Measurements from ENCODE around the gene GDF10.

GDF10 gene

GRCh38 chr10:47283848-47284247 lies 16.1 kb upstream of the GDF10 start:
- Histone ChIP-seq H3F3A (ENCODE audit: insufficient read depth, low read length) (no peaks in the 10 kb centered on the region), H3K79me2 (ENCODE audit: low read length) (no peaks in the 10 kb centered on the region), H3K27ac (ENCODE audit: low read length) (no peak overlapping the region), H2AFZ (ENCODE audit: low read length) (no peak overlapping the region), H3K4me1 (ENCODE audit: low read length) (no peaks in the 10 kb centered on the region), H3K9ac (ENCODE audit: low read length) (no peak overlapping the region), H3K4me2 (ENCODE audit: low read depth, low read length) (no peak overlapping the region), H3K36me3 (replicated peaks; ENCODE audit: insufficient read depth, low read length) (no peaks in the 10 kb centered on the region), H3K9me3 (replicated peaks; ENCODE audit: insufficient read depth, low read length) (no peaks in the 10 kb centered on the region), H3K27me3 (replicated peaks; ENCODE audit: insufficient read depth, low read length) (no peaks in the 10 kb centered on the region), H3K4me3 (ENCODE audit: low read length) (no peak overlapping the region), H4K20me1 (ENCODE audit: insufficient read depth, low read length) (no peaks in the 10 kb centered on the region), H3K9me2 (replicated peaks; ENCODE audit: insufficient read depth, low read length) (no peaks in the 10 kb centered on the region)
- TF ChIP-seq EZH2 (optimal IDR thresholded peaks at IDR 0.05; ENCODE audit: low read depth, low read length) = no peak
- TF ChIP-seq EZH2phosphoT487 (IDR thresholded peaks at IDR 0.05; ENCODE audit: low read length) = no peak
- TF ChIP-seq, protein P1, sequence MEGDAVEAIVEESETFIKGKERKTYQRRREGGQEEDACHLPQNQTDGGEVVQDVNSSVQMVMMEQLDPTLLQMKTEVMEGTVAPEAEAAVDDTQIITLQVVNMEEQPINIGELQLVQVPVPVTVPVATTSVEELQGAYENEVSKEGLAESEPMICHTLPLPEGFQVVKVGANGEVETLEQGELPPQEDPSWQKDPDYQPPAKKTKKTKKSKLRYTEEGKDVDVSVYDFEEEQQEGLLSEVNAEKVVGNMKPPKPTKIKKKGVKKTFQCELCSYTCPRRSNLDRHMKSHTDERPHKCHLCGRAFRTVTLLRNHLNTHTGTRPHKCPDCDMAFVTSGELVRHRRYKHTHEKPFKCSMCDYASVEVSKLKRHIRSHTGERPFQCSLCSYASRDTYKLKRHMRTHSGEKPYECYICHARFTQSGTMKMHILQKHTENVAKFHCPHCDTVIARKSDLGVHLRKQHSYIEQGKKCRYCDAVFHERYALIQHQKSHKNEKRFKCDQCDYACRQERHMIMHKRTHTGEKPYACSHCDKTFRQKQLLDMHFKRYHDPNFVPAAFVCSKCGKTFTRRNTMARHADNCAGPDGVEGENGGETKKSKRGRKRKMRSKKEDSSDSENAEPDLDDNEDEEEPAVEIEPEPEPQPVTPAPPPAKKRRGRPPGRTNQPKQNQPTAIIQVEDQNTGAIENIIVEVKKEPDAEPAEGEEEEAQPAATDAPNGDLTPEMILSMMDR (IDR thresholded peaks at IDR 0.05; ENCODE audit: low read length) = no peak
- DNase-seq = no peak

GRCh38 chr10:47285381-47286115 lies 14.4 kb upstream of the GDF10 start:
- Histone ChIP-seq H2AFZ (ENCODE audit: low read length) (no peak overlapping the region), H3K4me2 (ENCODE audit: low read depth, low read length) (no peak overlapping the region), H3K27me3 (replicated peaks; ENCODE audit: insufficient read depth, low read length) (no peaks in the 10 kb centered on the region), H3K27ac (ENCODE audit: low read length) (no peak overlapping the region), H3K9me3 (replicated peaks; ENCODE audit: insufficient read depth, low read length) (no peaks in the 10 kb centered on the region), H3K4me3 (ENCODE audit: low read length) (no peak overlapping the region), H3K79me2 (ENCODE audit: low read length) (no peaks in the 10 kb centered on the region), H4K20me1 (ENCODE audit: insufficient read depth, low read length) (no peaks in the 10 kb centered on the region), H3K9ac (ENCODE audit: low read length) (no peak overlapping the region), H3K4me1 (ENCODE audit: low read length) (no peaks in the 10 kb centered on the region), H3F3A (ENCODE audit: insufficient read depth, low read length) (no peaks in the 10 kb centered on the region), H3K9me2 (replicated peaks; ENCODE audit: insufficient read depth, low read length) (no peaks in the 10 kb centered on the region), H3K36me3 (replicated peaks; ENCODE audit: insufficient read depth, low read length) (no peaks in the 10 kb centered on the region)
- TF ChIP-seq, protein P1 (IDR thresholded peaks at IDR 0.05; ENCODE audit: low read length) = no peak
- no peak for TF ChIP-seq EZH2 (optimal IDR thresholded peaks at IDR 0.05; ENCODE audit: low read depth, low read length)
- no peak for TF ChIP-seq EZH2phosphoT487 (IDR thresholded peaks at IDR 0.05; ENCODE audit: low read length)
- no peak for DNase-seq

DNA sequence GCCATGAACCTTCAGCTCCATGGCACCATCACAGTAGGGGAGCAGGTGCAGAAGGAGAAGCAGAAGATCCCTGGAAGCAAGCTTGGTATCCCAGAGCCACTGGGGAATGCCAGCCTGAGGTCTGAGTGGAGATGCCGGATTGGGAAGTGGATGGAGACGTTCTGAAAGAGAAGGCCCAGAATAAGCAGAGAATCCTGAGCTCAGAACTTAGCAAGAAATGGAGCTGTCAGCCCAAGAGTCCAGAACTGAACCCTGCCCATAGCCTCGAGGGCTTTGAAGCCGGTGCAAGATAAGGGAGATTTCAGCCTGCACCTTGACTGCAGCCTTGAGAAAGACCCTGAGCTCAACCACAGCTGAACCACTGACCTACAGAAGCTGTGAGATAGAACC lies 13.9 kb upstream of the GDF10 start:
- no peak overlapping the region for H3K4me3 ChIP-seq (ENCODE audit: low read length)
- no peak overlapping the region for H3K9ac ChIP-seq (ENCODE audit: low read length)
- H2AFZ ChIP-seq (ENCODE audit: low read length) = no peak overlapping the region
- H3K4me1 ChIP-seq (ENCODE audit: low read length) = no peaks in the 10 kb centered on the region
- DNase-seq = no peak
- H4K20me1 ChIP-seq (ENCODE audit: insufficient read depth, low read length) = no peaks in the 10 kb centered on the region
- no peaks in the 10 kb centered on the region for H3K79me2 ChIP-seq (ENCODE audit: low read length)
- H3F3A ChIP-seq (ENCODE audit: insufficient read depth, low read length) = no peaks in the 10 kb centered on the region
- H3K9me2 ChIP-seq (replicated peaks; ENCODE audit: insufficient read depth, low read length) = no peaks in the 10 kb centered on the region
- H3K4me2 ChIP-seq (ENCODE audit: low read depth, low read length) = no peak overlapping the region
- no peaks in the 10 kb centered on the region for H3K36me3 ChIP-seq (replicated peaks; ENCODE audit: insufficient read depth, low read length)
- H3K27ac ChIP-seq (ENCODE audit: low read length) = no peak overlapping the region
- H3K27me3 ChIP-seq (replicated peaks; ENCODE audit: insufficient read depth, low read length) = no peaks in the 10 kb centered on the region
- no peak for TF ChIP-seq EZH2 (optimal IDR thresholded peaks at IDR 0.05; ENCODE audit: low read depth, low read length)
- TF ChIP-seq EZH2phosphoT487 (IDR thresholded peaks at IDR 0.05; ENCODE audit: low read length) = no peak
- TF ChIP-seq, protein P1 (IDR thresholded peaks at IDR 0.05; ENCODE audit: low read length) = no peak
- no peaks in the 10 kb centered on the region for H3K9me3 ChIP-seq (replicated peaks; ENCODE audit: insufficient read depth, low read length)
